IMR-90 (cell line): ENCODE data around the gene UTP11.

Experiments used
- CHD1 ChIP-seq: IDR thresholded peaks from 2 replicates; pipeline ENCODE4 v1.6.1; 2012; ENCODE audit warnings: low read depth, low read length, improper control_type of control experiment
- MAZ ChIP-seq: IDR thresholded peaks from 2 replicates; pipeline ENCODE4 v1.6.1; 2012; ENCODE audit warnings: low read depth, mild to moderate bottlenecking, low read length, improper control_type of control experiment, moderate library complexity, borderline replicate concordance
- RAD21 ChIP-seq: IDR thresholded peaks from 2 replicates; pipeline ENCODE4 v1.6.1; 2012; ENCODE audit warnings: low read length, improper control_type of control experiment
- RCOR1 ChIP-seq: IDR thresholded peaks from 2 replicates; pipeline ENCODE4 v1.6.1; 2012; ENCODE audit warnings: mild to moderate bottlenecking, low read length, improper control_type of control experiment; ENCODE audit not compliant: insufficient replicate concordance
- USF2 ChIP-seq: fragments of 150-350 bp; IDR thresholded peaks from 2 replicates; pipeline ENCODE4 v1.6.1; 2017; ENCODE audit warnings: mild to moderate bottlenecking, antibody characterized with exemption, low read length, low read depth
- TF ChIP-seq, protein P1 (sequence below): conservative IDR thresholded peaks from 2 replicates; pipeline ENCODE4 v1.5.1; 2012; ENCODE audit warnings: mild to moderate bottlenecking, low read depth, low read length, improper control_type of control experiment

DNA sequence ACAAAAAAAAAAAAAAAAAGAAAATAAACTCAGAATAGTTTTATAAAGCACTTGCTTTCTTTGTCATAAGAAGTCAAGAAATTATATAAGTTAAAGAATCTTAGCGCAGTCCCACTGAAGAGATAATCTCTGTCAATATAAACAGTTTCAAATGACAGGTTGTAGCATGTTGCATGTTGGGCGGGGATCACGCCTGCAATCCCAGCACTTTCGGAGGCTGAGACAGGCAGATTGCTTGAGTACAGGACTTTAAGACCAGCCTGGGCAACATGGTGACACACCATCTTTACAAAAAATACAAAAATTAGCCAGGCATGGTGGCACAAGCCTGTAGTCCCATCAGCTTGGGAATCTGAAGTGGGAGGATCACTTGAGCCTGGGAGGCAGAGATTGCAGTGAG, 47.2 kb upstream of the UTP11 start:
- TF ChIP-seq USF2 = no peak
- no peak for TF ChIP-seq RCOR1
- no peak for TF ChIP-seq MAZ
- TF ChIP-seq RAD21 = no peak
- TF ChIP-seq, protein P1, sequence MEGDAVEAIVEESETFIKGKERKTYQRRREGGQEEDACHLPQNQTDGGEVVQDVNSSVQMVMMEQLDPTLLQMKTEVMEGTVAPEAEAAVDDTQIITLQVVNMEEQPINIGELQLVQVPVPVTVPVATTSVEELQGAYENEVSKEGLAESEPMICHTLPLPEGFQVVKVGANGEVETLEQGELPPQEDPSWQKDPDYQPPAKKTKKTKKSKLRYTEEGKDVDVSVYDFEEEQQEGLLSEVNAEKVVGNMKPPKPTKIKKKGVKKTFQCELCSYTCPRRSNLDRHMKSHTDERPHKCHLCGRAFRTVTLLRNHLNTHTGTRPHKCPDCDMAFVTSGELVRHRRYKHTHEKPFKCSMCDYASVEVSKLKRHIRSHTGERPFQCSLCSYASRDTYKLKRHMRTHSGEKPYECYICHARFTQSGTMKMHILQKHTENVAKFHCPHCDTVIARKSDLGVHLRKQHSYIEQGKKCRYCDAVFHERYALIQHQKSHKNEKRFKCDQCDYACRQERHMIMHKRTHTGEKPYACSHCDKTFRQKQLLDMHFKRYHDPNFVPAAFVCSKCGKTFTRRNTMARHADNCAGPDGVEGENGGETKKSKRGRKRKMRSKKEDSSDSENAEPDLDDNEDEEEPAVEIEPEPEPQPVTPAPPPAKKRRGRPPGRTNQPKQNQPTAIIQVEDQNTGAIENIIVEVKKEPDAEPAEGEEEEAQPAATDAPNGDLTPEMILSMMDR = no peak
- TF ChIP-seq CHD1 = no peak
